Measurements from ENCODE around the gene KRTAP12-1. TPM values are rescaled to one million over a fixed set of nuclear protein-coding genes. Genes with fewer than 3 reads are reported as not detected.

Gene KRTAP12-1
- total RNA-seq: not detected

- ChIA-PET POLR2A (interaction anchor here (0.5 kb wide), 1 partner anchor 249 kb away, joined by 3 read pairs; no protein-coding TSS in a partner anchor), CTCF (no interaction called here)
Measured at GRCh38 chr21:44681861-44682579, at the start of gene KRTAP12-1. Gene KRTAP12-1, minus strand, starts transcription at chr21:44682163. Its CDS starts 40 bp downstream, at chr21:44682123.

- CTCF ChIA-PET: no interaction called here
- POLR2A ChIA-PET: no interaction called here
Measured at GRCh38 chr21:44730951-44731579, 49.1 kb upstream of the KRTAP12-1 start.

- POLR2A ChIA-PET: no interaction called here
Measured at GRCh38 chr21:44730028-44730395, 48.0 kb upstream of the KRTAP12-1 start.

GRCh38 chr21:44729336-44730027 is 47.5 kb upstream of the KRTAP12-1 start:
- ChIA-PET CTCF (no interaction called here), POLR2A (no interaction called here)

More at GRCh38 chr21:44730028-44730395, 48.0 kb upstream of the KRTAP12-1 start:
- CTCF ChIA-PET: no interaction called here

GRCh38 chr21:44728716-44729115 is 46.8 kb upstream of the KRTAP12-1 start:
- POLR2A ChIA-PET: no interaction called here

GRCh38 chr21:44727757-44728156 is 45.8 kb upstream of the KRTAP12-1 start:
- ChIA-PET POLR2A (no interaction called here), CTCF (no interaction called here)

More at GRCh38 chr21:44728716-44729115, 46.8 kb upstream of the KRTAP12-1 start:
- CTCF ChIA-PET: no interaction called here

- ChIA-PET CTCF (no interaction called here), POLR2A (no interaction called here)
Measured at GRCh38 chr21:44727321-44727720, 45.4 kb upstream of the KRTAP12-1 start.

GRCh38 chr21:44726826-44727225 is 44.9 kb upstream of the KRTAP12-1 start:
- CTCF ChIA-PET: interaction anchor here (1.1 kb wide), 1 partner anchor 216 kb away, joined by 3 read pairs; no protein-coding TSS in a partner anchor
- POLR2A ChIA-PET: no interaction called here

GRCh38 chr21:44724926-44725325 is 43.0 kb upstream of the KRTAP12-1 start:
- POLR2A ChIA-PET: no interaction called here
- CTCF ChIA-PET: no interaction called here

GRCh38 chr21:44724196-44724595 is 42.2 kb upstream of the KRTAP12-1 start:
- CTCF ChIA-PET: no interaction called here
- POLR2A ChIA-PET: no interaction called here

- ChIA-PET POLR2A (no interaction called here), CTCF (no interaction called here)
Measured at GRCh38 chr21:44723177-44724131, 41.5 kb upstream of the KRTAP12-1 start.

- ChIA-PET POLR2A (no interaction called here), CTCF (no interaction called here)
Measured at GRCh38 chr21:44722731-44723130, 40.8 kb upstream of the KRTAP12-1 start.

GRCh38 chr21:44720170-44720569 is 38.2 kb upstream of the KRTAP12-1 start:
- POLR2A ChIA-PET: no interaction called here

GRCh38 chr21:44718571-44718970 is 36.6 kb upstream of the KRTAP12-1 start:
- ChIA-PET POLR2A (no interaction called here), CTCF (no interaction called here)

More at GRCh38 chr21:44720170-44720569, 38.2 kb upstream of the KRTAP12-1 start:
- CTCF ChIA-PET: interaction anchor here (0.9 kb wide), 1 partner anchor 15 kb away, joined by 3 read pairs; no protein-coding TSS in a partner anchor

- ChIA-PET POLR2A (no interaction called here), CTCF (no interaction called here)
Measured at GRCh38 chr21:44718093-44718492, 36.1 kb upstream of the KRTAP12-1 start.

GRCh38 chr21:44716984-44717383 is 35.0 kb upstream of the KRTAP12-1 start:
- POLR2A ChIA-PET: no interaction called here

GRCh38 chr21:44714905-44715304 is 32.9 kb upstream of the KRTAP12-1 start:
- POLR2A ChIA-PET: no interaction called here
- CTCF ChIA-PET: no interaction called here

More at GRCh38 chr21:44716984-44717383, 35.0 kb upstream of the KRTAP12-1 start:
- CTCF ChIA-PET: no interaction called here

GRCh38 chr21:44713846-44714245 is 31.9 kb upstream of the KRTAP12-1 start:
- POLR2A ChIA-PET: no interaction called here

GRCh38 chr21:44713130-44713529 is 31.2 kb upstream of the KRTAP12-1 start:
- ChIA-PET POLR2A (no interaction called here), CTCF (no interaction called here)

More at GRCh38 chr21:44713846-44714245, 31.9 kb upstream of the KRTAP12-1 start:
- CTCF ChIA-PET: no interaction called here

Data from activated CD8-positive, alpha-beta memory T cell treated with anti-CD3 and anti-CD28 coated beads for 36 hours (primary cell).